AG09319 (cell line): ENCODE measurements around the gene NUDT8.

Experiments
- DNase-seq: peaks from one replicate; pipeline ENCODE4 v3.0.0-alpha.2; 2010; ENCODE audit warnings: low read depth; ENCODE audit errors: extremely low read depth
- TF ChIP-seq, protein P1 (sequence below): IDR thresholded peaks from 2 replicates; pipeline ENCODE4 v1.5.1; 2011; ENCODE audit warnings: low read depth, mild to moderate bottlenecking, inconsistent platforms, low read length, moderate library complexity

Gene NUDT8

DNA sequence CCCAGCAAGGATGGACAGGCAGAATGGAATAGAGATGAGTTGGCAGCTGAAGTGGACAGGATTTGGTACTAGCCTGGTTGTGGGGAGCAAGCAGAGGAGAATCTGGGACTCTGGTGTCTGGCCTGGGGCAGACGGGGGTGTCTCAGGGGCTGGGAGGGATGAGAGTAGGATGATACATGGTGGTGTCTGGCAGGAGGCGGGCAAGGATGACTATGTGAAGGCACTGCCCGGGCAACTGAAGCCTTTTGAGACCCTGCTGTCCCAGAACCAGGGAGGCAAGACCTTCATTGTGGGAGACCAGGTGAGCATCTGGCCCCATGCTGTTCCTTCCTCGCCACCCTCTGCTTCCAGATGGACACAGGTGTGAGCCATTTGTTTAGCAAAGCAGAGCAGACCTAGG, 43.8 kb downstream of the NUDT8 start:
- TF ChIP-seq, protein P1, sequence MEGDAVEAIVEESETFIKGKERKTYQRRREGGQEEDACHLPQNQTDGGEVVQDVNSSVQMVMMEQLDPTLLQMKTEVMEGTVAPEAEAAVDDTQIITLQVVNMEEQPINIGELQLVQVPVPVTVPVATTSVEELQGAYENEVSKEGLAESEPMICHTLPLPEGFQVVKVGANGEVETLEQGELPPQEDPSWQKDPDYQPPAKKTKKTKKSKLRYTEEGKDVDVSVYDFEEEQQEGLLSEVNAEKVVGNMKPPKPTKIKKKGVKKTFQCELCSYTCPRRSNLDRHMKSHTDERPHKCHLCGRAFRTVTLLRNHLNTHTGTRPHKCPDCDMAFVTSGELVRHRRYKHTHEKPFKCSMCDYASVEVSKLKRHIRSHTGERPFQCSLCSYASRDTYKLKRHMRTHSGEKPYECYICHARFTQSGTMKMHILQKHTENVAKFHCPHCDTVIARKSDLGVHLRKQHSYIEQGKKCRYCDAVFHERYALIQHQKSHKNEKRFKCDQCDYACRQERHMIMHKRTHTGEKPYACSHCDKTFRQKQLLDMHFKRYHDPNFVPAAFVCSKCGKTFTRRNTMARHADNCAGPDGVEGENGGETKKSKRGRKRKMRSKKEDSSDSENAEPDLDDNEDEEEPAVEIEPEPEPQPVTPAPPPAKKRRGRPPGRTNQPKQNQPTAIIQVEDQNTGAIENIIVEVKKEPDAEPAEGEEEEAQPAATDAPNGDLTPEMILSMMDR: no peak
- DNase-seq: no peak

DNA sequence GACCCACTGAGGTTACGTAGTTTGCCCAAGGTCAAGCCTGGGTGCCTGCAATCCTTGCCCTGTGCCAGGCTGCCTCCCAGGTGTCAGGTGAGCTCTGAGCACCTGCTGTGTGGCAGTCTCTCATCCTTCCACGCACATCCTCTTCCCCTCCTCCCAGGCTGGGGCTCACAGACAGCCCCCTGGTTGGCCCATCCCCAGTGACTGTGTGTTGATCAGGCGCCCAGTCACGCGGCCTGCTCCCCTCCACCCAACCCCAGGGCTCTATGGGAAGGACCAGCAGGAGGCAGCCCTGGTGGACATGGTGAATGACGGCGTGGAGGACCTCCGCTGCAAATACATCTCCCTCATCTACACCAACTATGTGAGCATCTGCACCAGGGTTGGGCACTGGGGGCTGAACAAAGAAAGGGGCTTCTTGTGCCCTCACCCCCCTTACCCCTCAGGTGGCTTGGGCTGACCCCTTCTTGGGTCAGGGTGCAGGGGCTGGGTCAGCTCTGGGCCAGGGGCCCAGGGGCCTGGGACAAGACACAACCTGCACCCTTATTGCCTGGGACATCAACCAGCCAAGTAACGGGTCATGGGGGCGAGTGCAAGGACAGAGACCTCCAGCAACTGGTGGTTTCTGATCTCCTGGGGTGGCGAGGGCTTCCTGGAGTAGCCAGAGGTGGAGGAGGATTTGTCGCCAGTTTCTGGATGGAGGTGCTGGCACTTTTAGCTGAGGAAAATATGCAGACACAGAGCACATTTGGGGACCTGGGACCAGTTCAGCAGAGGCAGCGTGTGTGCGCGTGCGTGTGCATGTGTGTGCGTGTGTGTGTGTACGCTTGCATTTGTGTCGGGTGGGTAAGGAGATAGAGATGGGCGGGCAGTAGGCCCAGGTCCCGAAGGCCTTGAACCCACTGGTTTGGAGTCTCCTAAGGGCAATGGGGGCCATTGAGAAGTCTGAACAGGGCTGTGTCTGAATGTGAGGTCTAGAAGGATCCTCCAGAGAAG, 44.6 kb downstream of the NUDT8 start:
- TF ChIP-seq, protein P1: no peak

DNA sequence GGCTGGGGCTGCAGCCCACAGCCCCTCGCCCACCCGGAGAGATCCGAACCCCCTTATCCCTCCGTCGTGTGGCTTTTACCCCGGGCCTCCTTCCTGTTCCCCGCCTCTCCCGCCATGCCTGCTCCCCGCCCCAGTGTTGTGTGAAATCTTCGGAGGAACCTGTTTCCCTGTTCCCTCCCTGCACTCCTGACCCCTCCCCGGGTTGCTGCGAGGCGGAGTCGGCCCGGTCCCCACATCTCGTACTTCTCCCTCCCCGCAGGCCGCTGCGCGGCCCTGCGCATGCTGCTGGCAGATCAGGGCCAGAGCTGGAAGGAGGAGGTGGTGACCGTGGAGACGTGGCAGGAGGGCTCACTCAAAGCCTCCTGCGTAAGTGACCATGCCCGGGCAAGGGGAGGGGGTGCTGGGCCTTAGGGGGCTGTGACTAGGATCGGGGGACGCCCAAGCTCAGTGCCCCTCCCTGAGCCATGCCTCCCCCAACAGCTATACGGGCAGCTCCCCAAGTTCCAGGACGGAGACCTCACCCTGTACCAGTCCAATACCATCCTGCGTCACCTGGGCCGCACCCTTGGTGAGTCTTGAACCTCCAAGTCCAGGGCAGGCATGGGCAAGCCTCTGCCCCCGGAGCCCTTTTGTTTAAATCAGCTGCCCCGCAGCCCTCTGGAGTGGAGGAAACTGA, 45.4 kb downstream of the NUDT8 start:
- TF ChIP-seq, protein P1: no peak
- peak; percentile 25 for DNase-seq

More for the DNA sequence above, 44.6 kb downstream of the NUDT8 start:
- DNase-seq: no peak

DNA sequence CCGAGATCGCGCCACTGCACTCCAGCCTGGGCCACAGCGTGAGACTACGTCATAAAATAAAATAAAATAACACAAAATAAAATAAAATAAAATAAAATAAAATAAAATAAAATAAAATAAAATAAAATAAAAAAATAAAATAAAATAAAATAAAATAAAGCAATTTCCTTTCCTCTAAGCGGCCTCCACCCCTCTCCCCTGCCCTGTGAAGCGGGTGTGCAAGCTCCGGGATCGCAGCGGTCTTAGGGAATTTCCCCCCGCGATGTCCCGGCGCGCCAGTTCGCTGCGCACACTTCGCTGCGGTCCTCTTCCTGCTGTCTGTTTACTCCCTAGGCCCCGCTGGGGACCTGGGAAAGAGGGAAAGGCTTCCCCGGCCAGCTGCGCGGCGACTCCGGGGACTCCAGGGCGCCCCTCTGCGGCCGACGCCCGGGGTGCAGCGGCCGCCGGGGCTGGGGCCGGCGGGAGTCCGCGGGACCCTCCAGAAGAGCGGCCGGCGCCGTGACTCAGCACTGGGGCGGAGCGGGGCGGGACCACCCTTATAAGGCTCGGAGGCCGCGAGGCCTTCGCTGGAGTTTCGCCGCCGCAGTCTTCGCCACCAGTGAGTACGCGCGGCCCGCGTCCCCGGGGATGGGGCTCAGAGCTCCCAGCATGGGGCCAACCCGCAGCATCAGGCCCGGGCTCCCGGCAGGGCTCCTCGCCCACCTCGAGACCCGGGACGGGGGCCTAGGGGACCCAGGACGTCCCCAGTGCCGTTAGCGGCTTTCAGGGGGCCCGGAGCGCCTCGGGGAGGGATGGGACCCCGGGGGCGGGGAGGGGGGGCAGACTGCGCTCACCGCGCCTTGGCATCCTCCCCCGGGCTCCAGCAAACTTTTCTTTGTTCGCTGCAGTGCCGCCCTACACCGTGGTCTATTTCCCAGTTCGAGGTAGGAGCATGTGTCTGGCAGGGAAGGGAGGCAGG, 46.2 kb downstream of the NUDT8 start, which contains the start of gene GSTP1:
Gene GSTP1 (plus strand): TSS at position 566 of the 958 bp plus-strand sequence. CDS start 32 bp downstream, at position 598.
- TF ChIP-seq, protein P1: peak; percentile 51
- DNase-seq: peak; percentile 76

DNA sequence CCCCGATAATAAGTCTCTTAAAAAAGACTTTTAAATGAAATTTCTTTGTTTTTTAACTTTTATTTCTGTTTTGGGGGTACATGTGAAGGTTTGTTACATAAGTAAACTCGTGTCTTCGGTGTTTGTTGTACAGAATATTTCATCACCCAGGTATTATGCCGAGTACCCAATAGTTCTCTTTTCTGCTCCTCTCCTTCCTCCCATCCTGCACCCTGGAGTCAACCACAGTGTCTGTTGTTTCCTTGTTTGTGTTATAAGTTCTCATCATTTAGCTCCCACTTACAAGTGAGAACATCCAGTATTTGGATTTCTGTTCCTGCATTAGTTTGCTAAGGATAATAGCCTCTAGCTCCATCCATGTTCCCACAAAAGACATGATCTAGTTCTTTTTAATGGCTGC, 47.7 kb downstream of the NUDT8 start:
- TF ChIP-seq, protein P1: no peak
- DNase-seq: no peak

DNA sequence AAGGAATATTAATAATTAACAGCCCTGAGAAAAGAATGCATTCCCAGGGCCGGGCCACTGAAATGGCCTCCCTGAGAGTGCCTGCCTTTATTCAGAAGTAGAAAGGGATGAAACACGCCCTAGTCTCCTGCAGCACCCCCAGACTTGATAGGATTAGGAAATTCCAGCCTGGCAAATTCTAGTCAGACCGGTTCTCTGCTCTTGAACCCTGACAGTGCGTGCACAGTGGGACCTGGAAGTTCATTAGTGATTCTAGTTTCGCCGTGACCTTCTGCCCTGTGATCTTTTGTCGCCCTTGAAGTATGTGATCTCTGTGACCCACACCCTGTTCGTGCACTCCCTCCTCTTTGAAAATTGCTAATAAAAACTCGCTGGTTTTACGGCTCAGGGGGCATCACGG, 48.3 kb downstream of the NUDT8 start:
- DNase-seq: no peak
- TF ChIP-seq, protein P1: no peak
